ENCODE data around the gene NDUFA8. TPM values are rescaled to one million over a fixed set of nuclear protein-coding genes. Genes with fewer than 3 reads are reported as not detected.

Gene NDUFA8
- total RNA-seq, 2 experiments from 2014 or later, result 48.3 to 52.5 TPM

GRCh38 chr9:122132539-122132938 is 27.0 kb downstream of the NDUFA8 start:
- intact Hi-C loops (cut with micrococcal nuclease), result no loop called here
- Mint-ChIP-seq H3K9me3 (no peaks in the 10 kb centered on the region), H3K4me3 (no peak overlapping the region), H3K27ac (no peak overlapping the region), H3K27me3 (peaks cover 7% of the 10 kb centered on the region), H3K4me1 (ENCODE audit: low read depth) (no peaks in the 10 kb centered on the region), H3K36me3 (ENCODE audit: low read depth) (no peaks in the 10 kb centered on the region)
- DNase-seq (no peak), ATAC-seq (no peak)
- TF ChIP-seq CTCF (IDR thresholded peaks at IDR 0.05), result no peak
- CTCF ChIA-PET, result interaction anchor here (0.7 to 6.6 kb wide), 5 partner anchors 9 to 218 kb away, joined by 3 to 38 read pairs (median 6); no protein-coding TSS in a partner anchor
- POLR2A ChIA-PET, result interaction anchor here (0.7 kb wide), 1 partner anchor 19 kb away, joined by 3 read pairs; no protein-coding TSS in a partner anchor

GRCh38 chr9:122131401-122132001 is 28.1 kb downstream of the NDUFA8 start:
- no peak overlapping the region for H3K27ac Mint-ChIP-seq
- TF ChIP-seq CTCF (IDR thresholded peaks at IDR 0.05), result no peak
- intact Hi-C loops (cut with micrococcal nuclease), result no loop called here
- no peak for DNase-seq
- no peaks in the 10 kb centered on the region for H3K36me3 Mint-ChIP-seq (ENCODE audit: low read depth)
- ATAC-seq, result no peak
- ChIA-PET POLR2A (no interaction called here), CTCF (interaction anchor here (1.1 to 6.6 kb wide), 3 partner anchors 8 to 32 kb away, joined by 3 to 38 read pairs (median 6); no protein-coding TSS in a partner anchor)
- H3K9me3 Mint-ChIP-seq, result no peaks in the 10 kb centered on the region
- H3K4me3 Mint-ChIP-seq, result no peak overlapping the region
- H3K27me3 Mint-ChIP-seq, result peaks cover 13% of the 10 kb centered on the region
- peaks cover 3% of the 10 kb centered on the region for H3K4me1 Mint-ChIP-seq (ENCODE audit: low read depth)

GRCh38 chr9:122130837-122131236 is 28.7 kb downstream of the NDUFA8 start:
- no peak for TF ChIP-seq CTCF (IDR thresholded peaks at IDR 0.05)
- ChIA-PET POLR2A (no interaction called here), CTCF (interaction anchor here (6.6 kb wide), 1 partner anchor 8 kb away, joined by 38 read pairs; no protein-coding TSS in a partner anchor)
- no peak for DNase-seq
- no peak for ATAC-seq
- Mint-ChIP-seq H3K36me3 (ENCODE audit: low read depth) (no peaks in the 10 kb centered on the region), H3K27me3 (peaks cover 20% of the 10 kb centered on the region), H3K9me3 (no peaks in the 10 kb centered on the region), H3K4me1 (ENCODE audit: low read depth) (peaks cover 9% of the 10 kb centered on the region), H3K4me3 (no peak overlapping the region), H3K27ac (no peak overlapping the region)
- intact Hi-C loops (cut with micrococcal nuclease), result no loop called here

- POLR2A ChIA-PET, result no interaction called here
Observed at GRCh38 chr9:122129969-122130368, 29.6 kb downstream of the NDUFA8 start.

More at GRCh38 chr9:122129969-122130368, 29.6 kb downstream of the NDUFA8 start:
- no peaks in the 10 kb centered on the region for H3K36me3 Mint-ChIP-seq (ENCODE audit: low read depth)
- DNase-seq (no peak), ATAC-seq (no peak)
- peaks cover 15% of the 10 kb centered on the region for H3K4me1 Mint-ChIP-seq (ENCODE audit: low read depth)
- CTCF ChIA-PET, result interaction anchor here (1.3 to 10.7 kb wide), 2 partner anchors 21 to 217 kb away, joined by 4 to 315 read pairs; no protein-coding TSS in a partner anchor
- no peak overlapping the region for H3K27ac Mint-ChIP-seq
- no peak for TF ChIP-seq CTCF (IDR thresholded peaks at IDR 0.05)
- intact Hi-C loops (cut with micrococcal nuclease), result no loop called here
- H3K27me3 Mint-ChIP-seq, result peaks cover 28% of the 10 kb centered on the region
- no peaks in the 10 kb centered on the region for H3K9me3 Mint-ChIP-seq
- H3K4me3 Mint-ChIP-seq, result no peak overlapping the region
